Measurements from ENCODE around the gene POFUT2. TPM values are rescaled to one million over a fixed set of nuclear protein-coding genes. Genes with fewer than 3 reads are reported as not detected.

The POFUT2 gene
- polyA plus RNA-seq, 2 of the 4 experiments (the other 2 are of a cell fraction): 10.7 to 16.6 TPM

DNA sequence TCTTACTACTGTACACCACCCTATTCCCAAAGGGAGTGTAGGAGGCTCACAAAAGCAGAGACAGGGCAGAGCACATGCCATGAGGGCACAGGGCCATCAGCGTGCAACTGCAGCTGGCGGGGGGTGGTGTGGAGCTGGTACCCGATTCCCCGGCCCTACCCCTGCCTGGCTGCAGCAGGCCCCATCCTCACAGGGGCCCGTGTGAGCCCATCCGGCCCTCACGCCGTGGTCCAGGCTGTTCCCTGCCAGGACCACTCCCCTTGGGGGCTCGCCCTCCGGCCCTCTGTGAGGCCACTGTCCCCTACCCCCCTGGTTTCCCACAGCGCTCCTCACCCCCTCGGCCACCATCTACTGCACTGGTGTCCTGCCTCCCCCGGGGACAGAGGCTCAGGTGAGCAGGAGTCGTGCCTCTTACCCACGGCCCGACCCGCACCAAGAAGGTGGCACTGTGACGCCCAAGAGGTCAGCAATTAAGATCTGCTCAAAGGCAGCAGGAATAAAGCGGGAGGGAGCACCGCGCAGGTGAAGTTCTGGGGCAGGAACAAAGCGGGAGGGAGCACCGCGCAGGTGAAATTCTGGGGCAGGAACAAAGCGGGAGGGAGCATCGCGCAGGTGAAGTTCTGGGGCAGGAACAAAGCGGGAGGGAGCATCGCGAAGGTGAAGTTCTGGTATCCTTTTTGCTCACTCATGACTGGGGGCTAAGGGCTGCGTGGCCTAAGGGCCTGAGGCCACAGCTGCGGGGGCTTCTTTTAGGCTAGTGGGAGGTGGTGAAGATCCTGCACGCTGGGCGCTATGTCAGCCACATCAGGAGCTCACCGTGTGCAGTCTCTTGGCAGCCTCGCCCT is 3.9 kb downstream of the POFUT2 start (continued):
- TF ChIP-seq FOSL2 (IDR thresholded peaks at IDR 0.05) (no peak), FOSL2 (CRISPR knock-in tag; IDR thresholded peaks at IDR 0.05) (no peak), BCL3 (IDR thresholded peaks at IDR 0.05) (no peak), NR3C1 (IDR thresholded peaks at IDR 0.05) (no peak), E2F6 (IDR thresholded peaks at IDR 0.05; ENCODE audit: borderline replicate concordance, low read depth) (no peak), FOSB (CRISPR knock-in tag; IDR thresholded peaks at IDR 0.05) (no peak), CHD2 (IDR thresholded peaks at IDR 0.05; ENCODE audit: low read length, partially characterized antibody) (no peak)

GRCh38 chr21:45283035-45283610 is 4.6 kb downstream of the POFUT2 start:
- DNase-seq (ENCODE audit: low read depth in 1 of 2, low spot score in 1 of 2) (no peak), ATAC-seq (no peak), FAIRE-seq (no peak)
- no peak for TF ChIP-seq CBX2 (IDR thresholded peaks at IDR 0.05; ENCODE audit: borderline replicate concordance, low read depth)
- no peak for TF ChIP-seq KDM5A (IDR thresholded peaks at IDR 0.05)
- WGBS (ENCODE audit: missing lambda C conversion rate): 93% methylated on average over 15 of the region's 31 CpGs
- no peak overlapping the region for H3K27ac ChIP-seq
- CTCF ChIA-PET: interaction anchor here (2.4 to 3.1 kb wide), 2 partner anchors 143 to 157 kb away, joined by 7 to 12 read pairs; no protein-coding TSS in a partner anchor
- peaks cover 5% of the 10 kb centered on the region; the same call in 1 of the 3 replicates for H3K4me1 ChIP-seq
- H3K4me2 ChIP-seq: no peak overlapping the region
- H3K9me3 ChIP-seq: no peaks in the 10 kb centered on the region
- no peak overlapping the region for H3K4me3 ChIP-seq
- POLR2A ChIA-PET: no interaction called here

- Histone ChIP-seq H3K4me3 (no peak overlapping the region), H3K4me1 (peaks cover 5% of the 10 kb centered on the region; the same call in 1 of the 3 replicates), H3K4me2 (no peak overlapping the region), H3K9me3 (no peaks in the 10 kb centered on the region), H3K27ac (no peak overlapping the region)
- ChIA-PET POLR2A (no interaction called here), CTCF (interaction anchor here (1.5 to 3.1 kb wide), 2 partner anchors 12 to 142 kb away, joined by 5 to 12 read pairs; no protein-coding TSS in a partner anchor)
- 93% methylated on average over 19 of the region's 22 CpGs for WGBS (ENCODE audit: missing lambda C conversion rate)
- no peak for ATAC-seq
- no peak for FAIRE-seq
- TF ChIP-seq CEBPB (IDR thresholded peaks at IDR 0.05): no peak
- no peak for DNase-seq (ENCODE audit: low read depth in 1 of 2, low spot score in 1 of 2)
These were observed 5.2 kb downstream of the POFUT2 start for GRCh38 chr21:45282283-45283034.

DNA sequence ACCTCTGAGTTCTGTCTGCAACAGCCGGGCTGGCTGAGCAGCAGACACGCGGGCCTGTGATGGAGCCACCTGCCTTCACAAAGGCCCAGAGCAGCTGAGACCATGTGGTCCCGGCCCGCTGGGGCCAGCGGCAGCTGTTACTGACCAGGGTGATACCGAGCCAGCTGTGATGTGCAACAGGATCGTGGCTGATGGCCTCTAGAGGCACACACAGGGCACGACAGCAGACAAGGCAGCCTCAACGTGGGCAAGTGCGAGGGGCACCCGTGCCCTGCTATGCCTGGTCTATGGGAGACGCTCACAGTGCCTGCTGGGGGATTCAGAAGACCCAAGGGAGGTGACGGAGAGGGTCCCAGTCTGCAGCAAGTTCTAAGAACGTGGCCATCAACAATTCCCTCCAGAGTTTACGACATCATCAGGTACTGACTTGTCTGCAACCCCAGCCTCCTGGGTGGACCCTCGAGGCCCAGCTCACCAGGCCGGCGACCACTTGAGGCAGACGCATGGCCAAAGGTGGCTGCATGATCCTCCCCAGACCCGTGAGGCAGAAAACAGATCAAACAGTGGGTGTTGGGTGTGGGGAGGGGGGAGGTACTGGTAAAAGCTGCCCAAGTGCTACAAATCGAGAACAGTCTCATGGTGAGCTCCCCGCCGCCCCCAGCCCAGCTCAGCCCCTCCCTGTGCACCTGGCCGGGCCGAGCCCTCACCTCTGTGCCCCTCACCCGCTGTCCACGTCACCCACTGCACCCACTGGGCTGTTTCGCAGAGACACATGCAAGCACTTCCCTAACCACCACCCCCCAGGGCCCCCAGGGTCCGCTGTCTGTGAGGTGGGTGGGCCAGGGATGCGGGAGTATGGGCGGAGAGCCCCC is 6.0 kb downstream of the POFUT2 start:
- CTCF ChIA-PET: interaction anchor here (1.2 to 3.1 kb wide), 4 partner anchors 11 to 158 kb away, joined by 3 to 12 read pairs (median 4); no protein-coding TSS in a partner anchor
- no peaks in the 10 kb centered on the region for H3K9me3 ChIP-seq
- 91% methylated on average over 9 of the region's 32 CpGs for WGBS (ENCODE audit: missing lambda C conversion rate)
- FAIRE-seq (no peak), ATAC-seq (no peak), DNase-seq (ENCODE audit: low read depth in 1 of 2, low spot score in 1 of 2) (no peak)
- TF ChIP-seq CHD4 (IDR thresholded peaks at IDR 0.05; ENCODE audit: borderline replicate concordance): no peak
- no peak for TF ChIP-seq EHF (CRISPR knock-in tag; IDR thresholded peaks at IDR 0.05)
- no peak for TF ChIP-seq RCOR1 (IDR thresholded peaks at IDR 0.05; ENCODE audit: low read depth, low read length)
- no peak for TF ChIP-seq GATA3 (IDR thresholded peaks at IDR 0.05; ENCODE audit: borderline replicate concordance)
- TF ChIP-seq CBX2 (IDR thresholded peaks at IDR 0.05; ENCODE audit: borderline replicate concordance, low read depth): no peak
- no peak for TF ChIP-seq JUNB (IDR thresholded peaks at IDR 0.05)
- no peak for TF ChIP-seq HDAC2 (IDR thresholded peaks at IDR 0.05)
- TF ChIP-seq KDM1A (IDR thresholded peaks at IDR 0.05; ENCODE audit: low read depth): no peak
- no peak for TF ChIP-seq HOXB13 (CRISPR knock-in tag; IDR thresholded peaks at IDR 0.05; ENCODE audit: low read depth)
- no peak for TF ChIP-seq RFX5 (IDR thresholded peaks at IDR 0.05)
- TF ChIP-seq NR3C1 (IDR thresholded peaks at IDR 0.05): no peak
- TF ChIP-seq, protein P1, sequence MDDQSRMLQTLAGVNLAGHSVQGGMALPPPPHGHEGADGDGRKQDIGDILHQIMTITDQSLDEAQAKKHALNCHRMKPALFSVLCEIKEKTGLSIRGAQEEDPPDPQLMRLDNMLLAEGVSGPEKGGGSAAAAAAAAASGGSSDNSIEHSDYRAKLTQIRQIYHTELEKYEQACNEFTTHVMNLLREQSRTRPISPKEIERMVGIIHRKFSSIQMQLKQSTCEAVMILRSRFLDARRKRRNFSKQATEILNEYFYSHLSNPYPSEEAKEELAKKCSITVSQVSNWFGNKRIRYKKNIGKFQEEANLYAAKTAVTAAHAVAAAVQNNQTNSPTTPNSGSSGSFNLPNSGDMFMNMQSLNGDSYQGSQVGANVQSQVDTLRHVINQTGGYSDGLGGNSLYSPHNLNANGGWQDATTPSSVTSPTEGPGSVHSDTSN (IDR thresholded peaks at IDR 0.05): no peak
- no peak for TF ChIP-seq POLR2A (IDR thresholded peaks at IDR 0.05; ENCODE audit: low read length)
- H3K4me1 ChIP-seq: peaks cover 3% of the 10 kb centered on the region; the same call in 1 of the 3 replicates
- H3K27ac ChIP-seq: no peak overlapping the region
- no peak overlapping the region for H3K4me3 ChIP-seq
- POLR2A ChIA-PET: no interaction called here
- H3K4me2 ChIP-seq: no peak overlapping the region
